GM15510 (cell line): ENCODE data around the gene HDAC4.

Experiments used
- POLR2A ChIP-seq: IDR thresholded peaks from 3 replicates; pipeline ENCODE4 v1.6.1; 2011; ENCODE audit warnings: borderline replicate concordance; ENCODE audit not compliant: insufficient read length; ENCODE audit errors: extremely low read depth

Gene HDAC4

GRCh38 chr2:239363946-239364637 is 36.7 kb downstream of the HDAC4 start:
- TF ChIP-seq POLR2A: no peak

GRCh38 chr2:239362507-239362906 is 38.3 kb downstream of the HDAC4 start:
- no peak for TF ChIP-seq POLR2A

DNA sequence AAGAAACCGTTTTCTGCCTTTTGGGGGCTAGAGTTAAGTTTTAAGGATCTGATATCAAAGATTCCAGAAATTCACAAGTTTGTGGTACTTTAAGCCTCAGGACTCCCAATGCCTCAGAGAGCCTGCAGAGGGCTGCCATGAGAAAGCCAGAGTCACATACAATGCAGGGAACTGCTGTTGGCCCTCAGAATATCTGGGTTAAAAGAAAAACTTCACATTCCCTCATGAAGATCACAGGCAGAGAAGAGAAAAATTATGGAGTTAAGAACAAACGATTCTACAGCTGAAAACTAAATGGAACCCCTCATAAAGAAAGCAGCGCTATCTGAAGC is 39.5 kb downstream of the HDAC4 start:
- TF ChIP-seq POLR2A: no peak

DNA sequence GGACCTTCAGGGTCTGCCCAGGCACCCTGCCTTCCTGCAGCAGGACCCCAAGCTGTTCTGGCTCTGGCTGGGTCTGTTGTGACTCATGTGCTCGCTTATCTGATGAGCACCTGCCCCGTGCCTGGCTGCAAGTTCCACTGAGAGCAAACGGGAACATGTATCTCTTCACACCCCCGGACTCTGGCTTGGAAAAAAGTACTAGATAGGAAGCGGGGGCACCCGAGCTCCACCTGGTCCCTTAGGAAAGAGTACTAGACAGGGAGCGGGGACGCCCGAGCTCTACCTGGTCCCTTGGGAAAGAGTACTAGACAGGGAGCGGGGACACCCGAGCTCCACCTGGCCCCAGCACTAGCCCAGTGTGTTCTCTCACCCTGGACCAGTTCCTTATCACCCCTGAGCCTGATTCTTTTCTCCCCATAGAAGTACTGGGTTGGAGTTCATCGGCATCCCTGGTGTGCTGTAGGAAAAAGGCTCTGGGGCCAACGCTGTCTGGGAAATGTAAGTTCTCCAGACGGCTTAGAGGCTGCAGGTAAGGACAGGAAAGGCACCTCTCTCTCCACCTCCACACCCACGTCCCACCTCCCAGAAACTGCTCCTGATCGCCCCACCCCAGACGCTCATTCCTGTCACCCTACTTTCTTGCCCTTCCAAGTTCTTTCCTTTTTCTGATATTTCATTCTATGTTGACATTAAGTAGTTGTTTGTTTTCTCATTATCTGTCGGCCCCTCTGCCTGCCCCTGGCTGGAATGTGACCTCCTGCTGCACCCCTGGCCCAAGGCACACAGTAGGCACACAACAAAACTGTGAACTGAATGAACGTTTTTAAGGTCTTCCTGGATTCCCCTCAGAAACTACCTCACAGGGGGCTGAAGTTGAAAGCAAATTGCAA is 40.2 kb downstream of the HDAC4 start:
- no peak for TF ChIP-seq POLR2A

- no peak for TF ChIP-seq POLR2A
Measured at GRCh38 chr2:239360008-239360407, 40.8 kb downstream of the HDAC4 start.

GRCh38 chr2:239359196-239359912 is 41.5 kb downstream of the HDAC4 start:
- TF ChIP-seq POLR2A: no peak

- TF ChIP-seq POLR2A: no peak
Measured at GRCh38 chr2:239358062-239358754, 42.6 kb downstream of the HDAC4 start.

DNA sequence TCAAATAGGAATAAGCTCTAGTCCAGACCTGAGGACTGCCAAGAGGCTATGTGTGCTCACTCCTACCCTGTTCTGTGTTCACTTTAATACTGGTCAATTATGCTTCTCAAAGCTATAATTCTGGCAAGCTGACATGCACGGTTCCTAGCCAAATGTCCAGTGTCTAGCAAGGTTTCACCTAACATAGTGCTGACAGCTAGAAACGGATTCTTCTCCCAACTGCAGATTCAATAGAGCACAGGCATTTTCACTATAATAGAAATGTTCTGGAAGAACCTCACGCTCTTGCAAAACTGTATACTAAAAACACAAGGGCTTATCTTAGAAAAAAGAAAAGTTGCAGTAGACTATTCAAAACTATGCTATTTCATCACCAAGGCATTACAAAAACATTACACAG is 45.1 kb downstream of the HDAC4 start:
- TF ChIP-seq POLR2A: no peak

DNA sequence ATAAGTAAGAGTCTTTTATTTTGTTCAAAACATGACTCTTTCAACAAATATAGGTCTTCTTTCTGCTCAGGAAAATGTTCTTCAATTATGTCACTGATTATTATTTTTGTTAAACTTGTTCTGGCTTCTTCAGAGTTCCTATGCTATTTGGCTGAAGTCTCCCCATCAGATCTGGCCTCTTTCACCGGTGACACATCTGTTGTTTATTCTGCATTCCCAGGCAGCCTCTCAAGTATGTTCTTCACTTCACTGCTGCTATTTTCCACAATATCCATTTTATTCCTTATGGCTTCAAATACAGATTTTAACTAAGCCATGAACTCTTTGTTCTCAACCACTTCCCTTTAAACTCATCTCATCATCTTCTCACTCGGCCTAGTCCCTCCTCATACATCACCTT is 45.7 kb downstream of the HDAC4 start:
- TF ChIP-seq POLR2A: no peak

- TF ChIP-seq POLR2A: no peak
Measured at GRCh38 chr2:239354791-239355136, 46.1 kb downstream of the HDAC4 start.

DNA sequence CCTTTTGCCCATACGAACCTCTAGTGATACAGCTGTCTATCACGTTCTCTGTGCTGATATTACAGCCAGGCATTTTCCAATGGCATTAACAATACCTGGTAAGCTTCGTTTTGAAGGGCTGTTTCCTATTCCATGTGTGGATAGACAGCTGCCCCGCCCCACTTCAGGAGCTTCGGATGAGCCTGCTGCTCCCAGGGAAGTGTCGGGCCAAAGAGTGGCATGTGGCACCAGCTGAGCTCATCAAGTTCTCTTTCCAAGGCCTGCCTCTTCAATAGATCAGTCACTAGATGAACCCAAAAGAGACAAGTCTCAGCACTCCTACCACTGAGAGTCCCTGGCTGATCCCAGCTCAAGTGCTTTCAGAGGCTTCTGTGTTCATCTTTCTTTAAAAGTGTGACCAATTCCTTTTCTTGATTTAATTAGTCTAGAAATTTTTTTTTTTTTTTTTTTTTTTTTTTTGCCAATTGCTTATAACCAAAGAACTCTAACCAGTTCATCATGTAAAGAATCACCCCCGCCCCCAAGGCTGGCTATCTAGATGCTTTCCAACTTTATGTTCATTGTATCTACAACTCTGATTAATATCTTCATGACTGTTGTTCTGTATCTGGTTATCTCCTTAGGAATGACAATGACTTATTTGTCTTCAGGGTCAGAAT is 46.6 kb downstream of the HDAC4 start:
- TF ChIP-seq POLR2A: no peak

DNA sequence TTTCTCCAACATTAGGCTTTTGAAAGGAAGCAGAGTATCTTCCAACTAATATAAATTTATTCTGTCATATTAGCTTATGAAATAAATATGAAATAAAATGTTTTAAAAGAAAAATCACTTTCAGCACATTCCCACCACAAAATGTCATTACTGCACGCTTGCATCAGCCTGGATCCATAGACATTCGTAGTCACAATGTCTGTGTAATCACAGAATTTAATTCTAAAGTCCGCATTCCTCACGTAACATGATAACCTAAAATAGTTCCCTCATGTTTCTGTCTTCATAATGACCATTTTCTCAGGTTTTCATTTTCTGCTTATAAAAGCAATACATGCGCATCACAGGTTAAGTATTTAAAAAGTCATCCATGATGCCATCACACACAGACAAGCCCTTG is 47.1 kb downstream of the HDAC4 start:
- TF ChIP-seq POLR2A: no peak

DNA sequence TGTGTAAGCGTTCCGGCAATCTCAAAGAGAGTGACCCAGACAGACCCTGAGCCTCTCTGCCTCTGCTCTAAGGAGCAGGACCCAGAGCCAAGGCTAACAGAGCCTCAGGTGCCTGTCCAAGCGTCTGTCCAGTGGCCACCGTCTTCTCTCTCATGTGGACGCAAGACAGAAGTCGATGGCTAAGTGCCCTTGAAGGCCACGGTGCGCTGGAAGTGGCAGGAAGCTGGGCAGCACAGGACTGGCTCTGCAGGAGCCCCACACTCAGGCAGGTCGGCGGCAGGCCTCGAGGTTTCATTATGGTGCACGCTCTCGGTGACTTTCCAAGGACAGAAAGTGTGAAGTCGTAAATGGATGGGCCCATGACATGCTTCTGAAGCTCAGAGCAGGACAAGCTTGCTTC is 49.1 kb downstream of the HDAC4 start:
- TF ChIP-seq POLR2A: no peak

DNA sequence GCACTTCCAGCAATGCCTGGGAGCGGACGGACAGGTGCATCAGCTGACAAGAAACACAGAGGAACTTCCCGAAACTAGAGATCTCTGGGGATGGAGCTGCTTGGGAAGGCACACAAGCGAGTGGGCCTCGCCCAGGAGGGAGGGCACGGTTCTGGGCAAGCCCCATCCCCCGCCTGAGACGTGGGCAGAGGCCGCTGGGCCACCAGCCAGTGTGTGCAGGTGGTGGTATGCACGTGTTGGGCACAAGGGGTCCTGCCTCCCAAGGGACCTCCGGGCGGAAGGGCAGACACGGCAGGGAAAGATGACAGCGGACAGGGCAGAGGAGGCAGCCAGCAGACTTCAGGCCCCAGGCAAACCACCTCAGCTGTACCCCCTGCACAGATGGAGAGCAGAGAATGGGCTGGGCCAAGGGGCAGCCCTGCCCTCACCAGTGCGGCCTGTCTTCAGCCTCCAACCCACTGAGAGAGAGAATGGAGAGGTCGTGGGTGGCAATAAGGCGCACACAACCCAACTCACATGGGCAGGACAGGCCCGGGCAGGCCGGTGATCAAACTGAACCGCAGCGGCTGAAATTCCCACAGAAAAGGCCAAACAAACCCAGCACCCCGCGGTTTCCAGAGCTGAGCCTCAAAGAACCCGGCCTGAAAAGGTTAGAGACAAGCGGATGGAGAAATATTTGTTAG is 51.2 kb downstream of the HDAC4 start:
- TF ChIP-seq POLR2A: no peak

DNA sequence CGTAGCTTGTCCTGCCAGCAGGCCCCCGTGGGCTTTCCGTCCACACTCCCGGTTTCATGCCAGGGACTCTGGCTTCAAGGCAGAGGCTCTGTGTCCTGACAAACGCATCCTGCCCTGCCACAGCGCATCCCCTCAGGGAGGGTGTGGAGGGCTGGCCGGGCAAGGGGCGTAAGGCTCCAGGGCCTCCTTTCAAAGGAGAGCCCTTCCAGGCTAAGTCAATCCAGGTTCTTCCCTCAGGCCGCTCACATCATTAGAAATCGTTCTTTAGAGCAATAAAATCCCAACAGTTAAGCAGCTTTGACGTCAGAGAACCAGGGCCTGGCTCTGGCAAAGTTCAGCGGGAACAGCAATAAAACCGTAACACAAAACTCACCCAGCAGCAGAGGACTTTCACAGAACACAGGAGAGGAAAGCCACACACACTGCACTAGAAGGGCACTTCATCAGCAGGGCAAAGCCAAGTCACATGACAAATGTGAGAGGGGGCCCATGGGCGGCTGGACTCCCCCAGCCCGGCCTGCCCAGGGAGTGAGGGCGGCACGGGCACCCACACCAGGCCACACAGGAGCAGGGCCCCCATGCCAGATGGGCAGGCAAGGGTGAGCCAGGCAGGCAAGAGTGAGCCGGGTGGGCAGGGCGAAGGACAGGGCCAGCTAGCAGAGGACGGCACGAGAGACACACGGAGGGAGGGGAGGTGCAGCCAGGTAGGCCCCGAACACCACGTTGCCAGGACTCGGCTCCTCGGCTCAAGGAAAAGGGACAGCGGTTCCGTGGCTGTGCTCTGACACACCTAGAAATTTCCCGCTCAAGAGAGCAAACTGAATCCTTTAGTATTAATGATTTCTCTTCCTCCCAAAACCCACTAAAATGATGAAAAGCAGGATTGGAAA is 52.0 kb downstream of the HDAC4 start:
- no peak for TF ChIP-seq POLR2A
